ENCODE data around the gene SEL1L3.
A peak's percentile ranks its signal among the peaks of the same experiment; 100 is the strongest.

The SEL1L3 gene

DNA sequence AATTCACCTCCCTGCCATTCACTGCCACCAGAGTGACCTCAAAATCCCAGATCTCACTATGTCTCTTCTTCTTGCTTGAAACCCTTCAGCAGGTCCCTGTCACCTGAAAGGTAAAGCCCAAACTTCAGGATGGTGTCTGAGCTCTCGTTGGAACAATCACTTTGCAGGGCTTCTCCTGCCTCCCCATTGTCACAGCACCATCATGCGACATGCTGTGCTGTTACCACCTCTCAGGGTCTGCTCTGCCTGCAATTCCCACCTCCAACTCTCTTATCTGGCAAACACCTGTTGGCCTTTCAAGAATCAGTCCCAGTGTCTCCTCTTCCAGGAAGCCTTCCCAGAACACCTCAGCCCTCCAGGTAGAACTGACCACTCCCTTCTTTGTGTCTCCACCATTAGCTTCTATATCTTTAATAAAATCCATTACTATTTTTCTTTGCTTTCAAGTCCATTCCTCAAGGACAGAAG is 46.2 kb downstream of the SEL1L3 start:
- DNase-seq: no peak

DNA sequence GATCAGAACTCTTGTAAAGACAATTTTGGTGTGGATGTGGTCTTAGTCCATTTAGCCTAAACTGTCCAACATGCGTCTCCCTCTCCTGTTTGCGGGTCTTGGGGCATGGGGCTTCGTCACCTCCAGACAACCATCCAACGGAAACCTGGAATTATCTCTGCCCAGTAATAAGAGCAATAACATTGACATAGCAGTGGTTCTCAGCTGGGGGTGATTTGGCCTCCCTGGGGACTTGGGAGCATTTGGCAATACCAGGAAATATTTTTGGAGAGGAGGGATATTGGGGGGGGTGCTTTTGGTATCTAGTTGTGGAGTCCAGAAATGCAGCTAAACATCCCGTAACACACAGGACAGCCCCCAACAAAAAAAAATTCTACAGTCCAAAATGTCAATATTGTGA is 47.2 kb downstream of the SEL1L3 start:
- DNase-seq: no peak

DNA sequence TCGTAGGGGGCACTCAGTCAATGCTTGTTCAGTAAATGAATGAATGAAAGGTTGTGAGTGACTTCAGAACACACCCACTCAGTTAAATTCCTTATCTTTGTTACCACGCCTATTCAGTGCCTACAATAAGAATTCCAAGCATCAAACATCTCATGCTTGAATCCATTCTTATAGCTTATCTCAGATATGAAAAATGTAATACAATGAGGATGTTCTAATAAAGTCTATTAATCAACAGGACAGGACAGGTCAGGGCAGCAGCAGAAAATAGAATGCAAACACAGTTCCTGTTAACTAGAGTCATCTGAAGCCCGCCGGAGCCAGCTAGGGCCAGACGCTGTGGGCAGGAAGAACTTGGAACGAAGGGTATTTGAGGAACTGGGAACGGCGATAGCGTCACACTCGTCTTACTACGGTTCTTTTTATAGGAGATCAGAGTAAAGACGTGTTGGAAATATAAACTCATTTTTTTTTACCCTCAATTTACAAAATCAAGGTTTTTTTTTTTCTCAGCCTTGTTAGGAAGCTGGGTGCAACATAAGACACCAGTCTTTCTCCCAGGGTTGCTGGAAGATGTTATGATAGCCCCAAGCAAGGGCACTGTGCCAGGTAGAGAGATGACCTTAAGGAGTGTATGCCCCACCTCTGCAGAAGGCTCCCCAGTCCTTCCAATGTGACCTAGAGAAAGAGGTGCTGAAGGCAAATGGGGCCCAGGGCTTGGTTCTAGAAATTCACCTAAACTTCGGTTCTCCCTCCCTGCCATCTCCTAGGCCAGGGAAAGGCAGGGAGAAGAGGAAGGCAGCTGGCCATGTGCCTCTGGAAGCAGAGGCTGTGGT is 48.3 kb downstream of the SEL1L3 start:
- peak; percentile 84 for DNase-seq

DNA sequence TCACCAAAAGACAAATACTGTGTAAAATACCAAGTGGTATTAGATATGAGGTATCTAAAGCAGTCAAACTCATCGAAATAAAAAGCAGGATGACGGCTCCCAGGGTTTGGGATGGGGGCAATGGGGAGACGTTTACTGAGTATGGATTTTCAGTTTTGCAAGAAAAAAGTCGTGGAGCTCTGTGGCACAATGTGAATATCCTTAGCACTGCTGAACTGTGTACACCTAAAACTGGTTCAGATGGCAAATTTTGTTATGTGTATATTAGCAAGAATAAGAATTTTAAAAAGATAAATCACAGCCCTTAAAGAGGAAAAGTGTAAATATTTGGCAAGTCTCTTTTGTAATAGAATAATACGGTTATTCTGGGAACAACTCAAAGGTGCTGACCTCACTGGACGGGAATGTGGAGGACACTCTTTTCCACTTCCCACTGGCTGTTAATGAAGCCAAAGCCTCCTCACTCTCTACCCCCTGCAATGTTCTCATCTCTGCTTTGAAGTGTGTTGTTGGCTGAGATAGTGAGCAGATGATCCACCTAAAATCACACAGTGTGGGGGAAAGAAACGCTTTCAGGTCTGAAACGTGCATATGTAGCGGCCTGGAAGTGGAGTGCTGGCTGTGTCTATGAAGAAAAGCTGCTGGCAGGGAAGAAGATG is 49.2 kb downstream of the SEL1L3 start:
- DNase-seq: no peak

DNA sequence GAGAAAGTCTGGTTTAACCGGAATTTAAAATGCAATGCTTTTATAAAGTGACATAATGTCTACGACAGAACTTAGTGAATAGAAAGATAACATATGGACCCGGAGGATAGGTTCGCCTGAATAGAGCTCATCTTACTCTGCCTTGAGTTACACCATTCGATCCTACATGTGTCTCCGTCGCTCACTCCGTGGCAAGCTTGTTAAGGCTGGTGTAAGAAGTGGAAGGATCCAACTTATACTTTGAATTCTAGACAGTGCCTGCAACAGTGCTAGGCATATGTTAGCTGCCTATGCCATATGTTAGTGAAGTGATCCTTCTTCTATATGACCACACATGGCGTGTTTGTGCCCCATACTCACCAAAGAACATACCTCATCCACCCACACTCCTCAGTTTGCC is 50.9 kb downstream of the SEL1L3 start:
- no peak for DNase-seq

DNA sequence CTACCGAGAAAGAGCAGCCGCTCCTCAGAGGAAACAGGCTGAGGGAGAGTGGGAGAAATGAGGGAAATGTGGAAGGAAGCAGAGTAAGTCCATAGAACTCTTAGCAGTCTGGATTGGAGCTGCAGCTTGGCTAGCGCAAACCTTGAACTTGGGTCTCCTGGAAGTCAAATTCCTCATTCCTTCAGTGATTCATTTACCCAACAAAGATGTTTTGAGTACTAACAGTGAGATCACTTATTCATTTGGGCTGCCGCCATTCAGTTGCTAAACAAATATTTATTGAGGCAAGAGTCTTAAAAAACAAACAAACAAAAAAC is 51.5 kb downstream of the SEL1L3 start:
- DNase-seq: no peak

DNA sequence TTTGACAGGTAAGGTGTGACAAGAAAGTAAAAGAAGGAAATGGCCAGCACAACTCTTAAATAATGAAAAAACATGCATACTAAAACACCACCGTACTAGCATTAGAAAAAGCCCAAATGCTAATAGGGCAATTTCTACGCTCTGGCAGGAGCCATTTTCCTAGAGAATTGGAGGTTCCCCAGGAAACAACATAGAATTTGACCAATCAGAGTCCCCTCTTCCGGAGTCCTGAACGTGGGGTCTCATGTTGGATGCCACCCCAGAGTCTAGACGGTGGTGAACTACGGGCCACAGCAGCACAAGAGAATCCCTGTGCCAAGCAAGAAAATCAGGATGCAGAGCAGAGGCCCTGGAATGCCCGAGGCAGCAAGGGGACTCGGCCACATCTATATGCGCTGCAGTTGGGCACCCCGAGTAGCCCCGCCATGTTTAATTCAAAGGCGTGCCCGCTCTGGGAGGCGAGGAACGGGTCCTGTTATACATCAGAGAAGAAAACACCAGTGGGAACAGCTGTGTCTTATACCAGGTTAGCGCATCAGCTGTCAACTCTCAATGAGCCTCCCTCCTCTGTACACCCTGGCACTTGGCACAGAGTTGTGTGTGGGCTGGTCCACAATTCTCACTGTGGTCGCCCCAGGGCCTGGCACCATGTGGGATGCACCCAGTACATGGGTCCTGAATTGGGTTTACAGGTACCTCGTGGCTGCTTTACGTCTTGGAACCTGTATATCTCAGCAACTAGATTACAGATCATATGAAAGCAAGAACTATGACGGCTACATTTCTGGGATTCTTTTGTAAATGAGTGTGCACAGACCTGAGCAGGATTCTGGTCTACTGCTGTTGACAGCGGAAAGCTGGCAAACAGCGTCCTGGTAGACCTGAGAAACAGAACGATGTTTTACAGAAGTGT is 52.1 kb downstream of the SEL1L3 start:
- DNase-seq: no peak

DNA sequence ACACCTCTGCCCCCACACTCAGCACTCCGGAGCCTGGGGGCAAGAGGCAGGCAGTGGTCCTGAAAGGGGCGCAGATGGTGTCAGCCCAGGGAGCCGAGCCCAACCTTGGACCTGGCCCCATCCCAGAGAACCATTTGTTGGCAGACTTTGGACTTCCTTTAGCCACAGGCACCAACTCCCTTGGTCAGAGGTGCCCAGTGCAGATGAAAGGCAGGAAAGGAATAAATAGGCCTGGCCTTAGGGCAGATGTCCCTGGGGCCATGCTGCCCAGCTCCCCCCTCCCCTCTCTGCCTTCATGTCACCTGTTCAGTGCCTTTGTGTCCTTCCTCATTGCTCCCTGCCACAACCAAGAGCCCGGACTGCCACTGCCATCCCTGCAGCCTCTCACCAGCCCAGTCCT is 52.8 kb downstream of the SEL1L3 start:
- DNase-seq: no peak

DNA sequence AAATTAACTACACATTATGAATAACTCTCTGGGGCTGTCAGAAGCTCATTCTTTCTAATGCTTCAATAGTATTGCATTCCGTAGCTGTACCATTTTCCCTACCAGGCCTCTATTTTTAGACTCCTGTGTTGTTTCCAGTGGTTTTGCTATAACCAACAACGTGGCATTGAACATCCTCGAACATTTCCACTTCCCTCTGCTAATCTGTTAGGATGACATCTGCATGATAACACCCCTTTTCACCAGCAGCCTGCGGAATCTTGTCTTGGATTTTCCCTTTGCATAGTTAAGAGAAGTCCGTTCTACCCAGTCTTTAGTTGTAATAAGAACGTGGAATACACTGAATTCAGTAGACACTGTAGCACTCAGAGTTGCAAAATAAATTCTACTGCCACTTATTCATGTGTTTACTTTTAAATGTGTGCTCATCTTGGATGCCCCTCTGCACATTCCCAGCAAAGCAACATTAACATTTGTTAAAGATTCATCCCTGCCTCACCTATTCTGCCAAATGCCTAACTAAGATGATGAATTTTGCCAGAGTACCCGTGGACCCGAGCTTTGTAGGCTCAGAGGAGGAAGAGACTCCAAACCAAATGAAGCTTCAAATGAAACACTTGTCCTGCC is 55.6 kb downstream of the SEL1L3 start:
- DNase-seq: no peak

DNA sequence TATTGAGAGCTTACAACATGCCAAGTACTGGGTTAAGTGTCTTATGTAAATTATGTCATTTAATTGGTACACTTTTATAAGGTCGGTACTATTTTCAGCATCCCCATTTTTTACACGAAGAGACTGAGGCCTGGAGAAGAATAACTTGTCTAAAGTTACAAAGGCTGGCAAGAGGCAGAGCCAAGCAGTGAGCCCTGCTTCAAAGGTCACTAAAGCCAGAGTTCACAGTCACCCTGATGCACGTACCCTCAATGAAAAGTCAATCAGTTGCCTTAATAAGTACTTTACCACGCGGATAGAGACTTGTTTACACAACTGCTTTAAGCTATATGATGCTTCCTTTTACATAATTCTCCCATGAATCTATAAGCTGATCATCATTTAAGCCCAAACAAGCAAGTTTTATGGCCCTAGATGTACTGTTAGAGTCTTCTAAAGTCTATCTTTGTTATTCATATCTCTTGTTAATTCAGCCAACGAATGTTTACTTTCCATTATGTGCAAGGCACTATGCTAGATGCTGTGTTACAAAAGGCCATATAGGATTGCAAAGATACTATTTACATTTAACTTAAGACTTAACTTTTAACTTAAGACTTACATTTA is 57.4 kb downstream of the SEL1L3 start:
- DNase-seq: no peak

DNA sequence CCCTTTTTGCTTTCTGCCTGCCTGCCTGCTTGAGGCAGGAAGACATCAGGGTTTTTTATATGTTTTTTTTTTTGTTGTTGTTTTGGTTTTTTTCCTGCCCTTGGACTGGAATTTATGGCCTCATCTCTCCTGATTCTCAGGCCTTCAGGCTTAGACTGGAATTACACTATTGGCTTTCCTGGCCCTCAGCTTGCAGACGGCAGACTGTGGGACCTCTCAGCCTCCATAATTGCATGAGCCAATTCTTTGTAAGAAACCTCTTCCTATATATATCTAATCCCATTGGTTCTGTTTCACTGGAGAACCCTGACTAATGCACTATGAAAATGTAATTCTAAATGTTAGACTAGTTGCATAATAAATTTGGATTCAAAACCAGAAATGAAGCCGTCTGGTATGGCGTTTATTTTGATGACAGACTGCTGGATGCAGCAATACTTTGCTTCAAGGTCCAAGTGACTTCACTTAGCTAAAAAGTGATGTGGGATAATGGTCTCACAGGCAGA is 59.0 kb downstream of the SEL1L3 start:
- DNase-seq: no peak

DNA sequence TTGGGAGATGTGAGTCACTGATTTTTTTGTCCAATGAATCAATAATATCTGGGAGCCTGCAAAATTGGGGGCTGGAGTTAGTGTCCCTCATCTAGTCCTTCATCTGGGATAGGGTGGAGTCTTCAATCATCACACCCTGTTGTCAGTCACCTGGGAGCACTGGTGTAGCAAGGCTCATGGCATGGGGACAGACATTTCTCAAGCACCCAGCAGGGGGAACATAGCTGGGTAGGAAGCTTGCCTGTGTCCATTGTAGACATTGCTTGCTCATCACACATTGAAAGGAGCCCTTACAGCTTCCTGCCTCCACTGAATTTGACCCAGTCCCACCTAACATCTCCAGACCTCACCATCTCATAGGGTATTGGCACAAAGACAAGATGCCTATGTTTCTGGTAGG is 61.2 kb downstream of the SEL1L3 start:
- no peak for DNase-seq

DNA sequence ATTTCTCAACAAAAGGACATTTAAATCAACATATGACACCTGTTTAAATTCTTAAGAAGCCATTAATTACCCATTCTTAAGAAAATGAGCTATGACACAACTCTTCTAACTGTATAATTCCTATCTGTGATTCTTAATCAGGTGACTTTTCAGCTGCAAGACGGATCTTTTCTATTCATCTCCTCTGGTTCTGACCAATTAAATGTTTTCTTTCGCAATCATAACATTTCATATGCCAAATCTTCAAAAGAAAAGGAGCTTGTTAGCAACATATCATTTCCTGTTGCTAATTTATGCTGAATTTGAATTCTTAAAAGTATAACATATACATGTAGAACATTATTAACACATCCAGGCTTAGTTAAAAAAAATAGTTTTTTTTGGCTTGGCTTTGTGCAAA is 62.5 kb downstream of the SEL1L3 start:
- no peak for DNase-seq

DNA sequence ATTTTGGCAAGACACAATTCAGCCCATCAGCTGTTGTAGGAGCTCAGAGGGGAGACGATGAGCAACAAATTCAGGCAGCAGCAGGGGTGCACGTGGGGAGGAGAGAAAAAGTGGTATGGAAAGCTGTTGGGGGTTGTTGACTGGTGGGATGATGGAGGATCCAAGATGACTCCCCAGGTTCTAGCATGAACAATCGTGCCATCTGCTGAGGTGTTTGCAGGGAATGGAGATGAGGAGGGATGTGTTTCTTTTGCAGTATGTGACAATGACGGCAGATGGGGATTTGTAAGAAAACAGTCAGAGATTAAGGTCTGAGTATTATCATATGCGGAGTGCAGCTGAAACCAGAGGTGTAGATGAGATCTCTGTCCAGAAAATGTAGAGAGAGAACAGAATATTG is 63.3 kb downstream of the SEL1L3 start:
- DNase-seq: no peak

DNA sequence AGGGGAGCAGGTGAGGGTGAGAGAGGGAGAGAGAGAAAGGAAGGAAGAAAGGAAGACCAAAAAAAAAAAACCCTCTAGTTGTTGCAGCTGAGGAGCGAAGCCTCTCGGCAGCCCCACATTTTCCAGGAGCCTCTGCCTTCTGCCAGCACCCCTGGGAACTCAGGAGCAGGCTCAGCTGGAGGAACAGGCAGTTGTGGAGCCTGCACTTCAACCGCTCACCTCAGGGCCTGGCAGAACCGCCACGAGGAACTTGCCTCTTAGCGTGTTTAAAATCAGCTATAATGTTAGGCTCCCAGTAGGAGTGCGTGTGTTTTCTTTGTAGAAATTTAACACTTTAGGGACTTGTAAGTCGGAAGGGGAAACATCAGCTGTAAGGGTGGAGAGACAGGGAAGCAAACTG is 65.7 kb downstream of the SEL1L3 start:
- DNase-seq: no peak

DNA sequence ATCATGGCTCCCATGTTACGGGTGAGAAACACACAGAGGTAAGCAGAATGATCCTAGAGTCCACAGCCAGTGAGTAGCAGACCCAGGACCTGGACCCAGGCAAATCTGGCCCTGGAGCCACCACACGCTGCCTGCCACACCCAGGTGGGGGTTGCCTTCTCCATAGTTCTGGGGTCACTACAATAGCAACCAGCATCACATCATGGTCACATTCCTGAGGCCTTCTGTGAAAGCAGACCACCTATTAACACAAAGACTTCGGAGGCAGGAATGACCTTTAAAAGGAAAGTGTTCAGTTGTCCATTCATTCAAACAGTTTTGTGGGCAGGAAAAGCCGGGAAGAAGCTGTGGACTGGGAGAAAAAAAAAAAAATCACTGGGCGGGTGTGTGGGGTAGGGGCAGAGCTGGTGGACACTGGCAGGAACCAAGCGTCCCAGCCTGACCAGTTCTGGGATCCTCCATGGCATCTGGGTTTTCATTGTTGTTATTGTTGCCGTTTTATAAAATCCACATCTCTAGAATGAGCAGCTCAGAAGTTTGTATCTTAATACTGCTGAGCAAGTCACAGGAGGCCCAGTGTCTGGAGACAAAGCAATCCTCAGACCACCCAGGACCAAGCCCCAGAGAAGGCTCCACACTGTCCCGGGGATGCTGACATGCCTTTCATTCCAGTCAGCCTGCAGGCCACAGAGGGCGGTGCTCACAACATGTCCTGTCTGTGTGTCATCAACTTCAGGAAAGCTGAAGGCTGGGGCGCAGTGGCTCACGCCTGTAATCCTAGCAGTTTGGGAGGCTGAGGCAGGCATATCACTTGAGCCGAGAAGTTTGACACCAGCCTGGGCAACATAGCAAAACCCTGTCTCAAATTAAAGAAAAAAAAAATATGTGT is 67.0 kb downstream of the SEL1L3 start:
- DNase-seq: no peak

DNA sequence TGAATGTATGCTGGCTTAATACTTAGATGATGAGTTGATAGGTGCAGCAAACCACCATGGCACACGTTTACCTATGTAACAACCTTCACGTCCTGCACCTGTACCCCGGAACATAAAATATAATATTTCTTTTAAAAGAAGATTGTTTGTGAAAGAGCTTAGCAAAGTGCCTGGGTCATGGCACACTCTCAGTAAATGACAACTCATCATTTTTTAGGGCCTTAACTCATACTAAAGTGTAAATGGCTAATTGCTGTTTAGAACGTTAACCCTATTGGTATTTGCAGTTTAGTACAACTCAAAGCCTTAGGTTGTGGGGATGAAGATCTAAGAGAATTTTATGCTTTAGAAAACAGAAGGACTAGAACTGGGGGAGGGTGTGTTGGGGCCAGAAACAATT is 67.7 kb downstream of the SEL1L3 start:
- no peak for DNase-seq

DNA sequence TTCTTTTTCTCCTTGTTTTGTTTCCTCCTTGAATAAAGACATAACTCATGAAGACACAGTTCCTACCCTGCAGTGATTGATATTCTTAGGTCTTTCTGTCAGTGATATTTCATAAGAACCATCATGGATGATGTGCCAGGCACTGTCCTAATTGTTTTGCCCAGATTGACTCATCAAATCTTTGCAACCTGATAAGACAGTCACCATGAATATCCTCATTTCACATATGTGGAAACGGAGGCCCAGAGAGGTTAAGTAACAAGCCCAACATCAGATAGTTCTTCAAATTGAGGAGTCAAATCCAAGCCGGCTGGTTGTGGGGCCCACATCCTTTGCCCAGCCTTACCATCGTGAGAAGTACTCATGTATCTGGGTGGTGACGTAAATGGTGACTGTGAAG is 69.9 kb downstream of the SEL1L3 start:
- DNase-seq: no peak

DNA sequence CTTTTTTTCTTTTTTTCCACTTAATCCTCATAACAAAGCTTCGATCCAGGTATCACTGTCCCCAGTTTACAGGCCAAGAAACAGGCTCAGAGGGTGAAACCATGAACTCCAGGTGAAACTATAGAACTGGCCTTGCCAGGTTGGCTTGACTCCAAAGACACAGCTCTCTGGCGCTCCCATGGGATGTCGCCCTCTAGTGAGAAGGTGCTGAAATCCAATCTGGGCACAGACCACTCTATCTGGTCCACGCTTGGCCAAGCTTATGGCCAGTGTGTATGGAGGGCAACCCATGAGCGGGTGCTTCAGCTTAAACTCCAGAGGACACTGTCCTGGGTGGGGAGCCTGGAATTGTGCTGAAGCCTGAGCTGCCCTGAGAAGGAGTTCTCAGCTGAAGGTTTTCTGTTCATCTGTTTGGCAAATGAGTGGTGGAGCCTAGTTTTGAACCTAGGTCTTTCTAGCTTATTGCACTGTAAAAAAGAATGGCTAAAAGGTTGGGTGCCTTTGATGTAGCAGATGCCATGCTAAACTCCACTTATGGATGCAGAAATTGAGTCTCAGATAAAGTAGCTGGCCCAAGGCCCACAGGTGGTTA is 70.5 kb downstream of the SEL1L3 start:
- DNase-seq: no peak

DNA sequence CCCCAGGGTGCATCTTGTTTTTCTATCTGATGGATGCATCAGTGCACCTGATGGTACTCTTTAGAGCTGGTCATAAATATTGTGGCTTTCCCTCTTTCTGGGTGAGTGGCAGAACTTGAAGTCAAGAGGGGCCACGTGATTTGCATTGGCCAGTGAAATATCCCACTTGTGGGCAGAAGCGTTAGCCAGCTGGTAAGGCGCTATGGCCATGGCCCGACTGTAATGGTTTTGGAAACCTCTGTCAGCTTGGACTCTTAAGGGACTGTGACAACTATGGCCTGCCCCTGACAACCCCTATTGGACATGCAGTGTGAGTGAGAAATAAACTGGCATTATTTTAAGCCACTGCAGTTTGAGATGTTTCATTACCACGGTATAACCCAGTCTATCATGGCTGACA is 72.8 kb downstream of the SEL1L3 start:
- DNase-seq: no peak

DNA sequence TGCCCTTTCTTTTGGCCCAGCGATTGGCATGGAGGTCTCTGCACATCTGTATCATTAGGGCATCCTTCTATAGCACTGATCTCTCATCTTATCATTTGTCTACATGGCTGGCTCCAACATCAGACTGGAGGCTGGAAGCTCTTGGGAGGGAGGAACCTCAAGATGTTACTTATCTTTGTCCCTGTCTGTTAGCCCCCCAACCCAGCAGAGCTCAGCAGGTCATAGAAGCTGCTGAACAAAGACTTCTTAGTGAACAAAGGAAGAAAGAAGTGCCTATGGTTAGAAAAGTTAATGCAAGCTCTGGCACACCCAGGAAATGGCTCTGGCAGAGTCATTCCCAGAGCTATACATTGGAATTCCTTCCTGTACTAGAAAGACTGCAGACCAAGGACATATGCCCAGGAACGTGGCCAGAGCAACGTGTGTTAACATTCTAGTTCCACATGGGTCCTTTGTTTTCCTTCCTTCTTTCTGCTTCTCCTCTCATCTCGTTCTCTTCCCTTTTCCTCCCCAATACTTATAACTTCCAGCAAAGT is 74.0 kb downstream of the SEL1L3 start:
- no peak for DNase-seq
